Amygdala (tissue), 56 donors: ENCODE measurements around the gene ESR1.
"Not testable (repeated sequence)": the region's sequence is repeated elsewhere in the genome, so short reads cannot be mapped to it uniquely, and the experiment has no call there.

Source experiments
- DNase-seq, 56 donors: peaks; one replicate each; lab custom pipeline; 2025; lab: John Stamatoyannopoulos, UW

ESR1 gene

GRCh38 chr6:152118678-152119077 lies 311.2 kb downstream of the ESR1 start:
- no peak for DNase-seq

GRCh38 chr6:152119831-152120230 lies 312.3 kb downstream of the ESR1 start:
- no peak for DNase-seq

- peak in 1 of 56 donors; percentile 11 for DNase-seq
Observed at GRCh38 chr6:152121910-152122309, 314.4 kb downstream of the ESR1 start.

GRCh38 chr6:152122434-152122833 lies 315.0 kb downstream of the ESR1 start:
- DNase-seq: no peak

GRCh38 chr6:152123076-152123475 lies 315.6 kb downstream of the ESR1 start:
- no peak for DNase-seq

GRCh38 chr6:152124429-152125074 lies 317.1 kb downstream of the ESR1 start:
- peak in 1 of 56 donors; percentile 4 for DNase-seq

- no peak for DNase-seq
Observed at GRCh38 chr6:152127432-152128165, 320.1 kb downstream of the ESR1 start.

GRCh38 chr6:152129691-152130151 lies 322.2 kb downstream of the ESR1 start:
- DNase-seq: no peak

- DNase-seq: no peak
Observed at GRCh38 chr6:152130441-152130840, 323.0 kb downstream of the ESR1 start.

GRCh38 chr6:152135755-152136448 lies 328.4 kb downstream of the ESR1 start:
- DNase-seq: no peak

- no peak for DNase-seq
Observed at GRCh38 chr6:152136449-152136825, 329.0 kb downstream of the ESR1 start.

GRCh38 chr6:152138344-152138743 lies 330.9 kb downstream of the ESR1 start:
- DNase-seq: not testable (repeated sequence)

GRCh38 chr6:152142105-152142504 lies 334.6 kb downstream of the ESR1 start:
- no peak for DNase-seq

- no peak for DNase-seq
Observed at GRCh38 chr6:152143359-152143758, 335.9 kb downstream of the ESR1 start.

GRCh38 chr6:152146385-152146784 lies 338.9 kb downstream of the ESR1 start:
- DNase-seq: no peak

GRCh38 chr6:152147269-152147668 lies 339.8 kb downstream of the ESR1 start:
- DNase-seq: no peak

GRCh38 chr6:152148412-152148811 lies 340.9 kb downstream of the ESR1 start:
- no peak for DNase-seq

- DNase-seq: no peak
Observed at GRCh38 chr6:152150196-152150595, 342.7 kb downstream of the ESR1 start.

GRCh38 chr6:152151920-152152319 lies 344.4 kb downstream of the ESR1 start:
- no peak for DNase-seq

- DNase-seq: no peak
Observed at GRCh38 chr6:152154559-152155356, 347.3 kb downstream of the ESR1 start.

GRCh38 chr6:152155792-152156191 lies 348.3 kb downstream of the ESR1 start:
- DNase-seq: no peak
